NCI-H187 treated with DMSO at 0.1 percent for 48 hours (cell line): ENCODE results near the gene DTX3L.
"Not testable (repeated sequence)": the region's sequence is repeated elsewhere in the genome, so short reads cannot be mapped to it uniquely, and the experiment has no call there.

Experiments
- DNase-seq: peaks from one replicate; lab custom pipeline; 2025; lab: John Stamatoyannopoulos, UW

Gene DTX3L

DNA sequence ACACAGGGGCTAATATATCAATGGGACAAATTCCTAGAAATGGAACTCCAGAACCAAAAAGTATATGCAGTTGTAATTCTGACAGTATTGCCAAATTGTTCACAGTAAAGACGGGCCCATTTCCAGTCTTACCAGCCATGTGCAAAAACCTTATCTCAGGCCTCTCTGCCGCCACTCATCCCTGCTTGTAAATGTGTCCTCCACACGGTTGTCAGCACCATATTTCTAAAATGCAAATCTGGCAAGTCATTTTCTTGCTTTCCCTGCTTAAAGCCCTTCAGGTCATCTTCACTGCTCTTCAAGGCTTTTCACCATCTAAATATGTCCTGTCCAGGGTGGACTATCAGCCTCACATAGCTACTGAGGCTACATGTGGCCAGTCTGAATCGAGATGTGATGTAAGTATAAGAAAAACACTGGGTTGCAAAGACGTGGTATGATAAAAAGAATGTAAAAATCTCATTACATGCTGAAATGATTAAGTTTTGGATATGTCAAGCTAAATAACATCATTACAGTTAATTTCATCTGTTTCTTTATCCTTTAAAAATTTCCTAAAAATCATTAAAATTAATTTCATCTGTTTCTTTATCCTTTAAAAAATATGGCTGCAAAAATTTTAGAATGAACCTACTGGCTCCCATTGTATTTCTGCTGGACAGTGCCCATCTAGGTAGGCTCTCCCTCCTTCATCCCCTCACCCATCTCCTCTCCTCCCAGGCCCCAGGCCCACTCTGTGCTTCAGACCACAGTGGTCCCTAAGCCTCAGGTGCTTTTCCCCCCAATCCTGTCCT, 1.0 kb upstream of the DTX3L start:
- DNase-seq: no peak

DNA sequence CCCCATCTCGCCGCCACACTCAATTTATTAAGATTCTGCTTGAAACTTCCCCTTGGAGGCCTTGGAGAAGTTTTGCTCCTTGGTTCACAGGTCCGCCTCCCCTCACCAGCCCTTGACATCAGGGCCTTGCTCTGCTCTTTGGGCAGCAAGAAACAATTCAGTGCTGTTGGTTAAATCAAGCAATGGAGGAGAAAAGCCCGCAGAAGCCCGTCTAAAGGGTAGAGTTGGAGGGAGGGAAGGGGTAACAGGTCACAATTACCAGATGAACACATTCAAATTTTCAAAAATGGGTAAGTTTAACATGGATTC, 467 bp upstream of the DTX3L start:
- no peak for DNase-seq

DNA sequence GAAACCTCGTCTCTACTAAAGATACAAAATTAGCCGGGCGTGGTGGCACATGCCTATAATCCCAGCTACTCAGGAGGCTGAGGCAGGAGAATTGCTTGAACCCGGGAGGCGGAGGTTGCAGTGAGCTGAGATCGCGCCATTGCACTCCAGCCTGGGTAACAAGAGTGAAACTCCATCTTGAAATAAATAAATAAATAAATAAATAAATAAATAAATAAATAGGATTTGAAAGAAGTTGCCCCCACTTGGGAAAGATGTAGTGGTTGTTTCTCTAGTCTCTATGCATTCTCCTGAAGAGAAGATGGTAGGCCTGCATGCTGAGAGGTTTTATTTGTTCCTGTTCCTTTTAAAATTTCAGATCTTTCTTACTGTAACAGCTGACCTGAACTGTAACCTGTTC, 4.0 kb downstream of the DTX3L start:
- not testable (repeated sequence) for DNase-seq

DNA sequence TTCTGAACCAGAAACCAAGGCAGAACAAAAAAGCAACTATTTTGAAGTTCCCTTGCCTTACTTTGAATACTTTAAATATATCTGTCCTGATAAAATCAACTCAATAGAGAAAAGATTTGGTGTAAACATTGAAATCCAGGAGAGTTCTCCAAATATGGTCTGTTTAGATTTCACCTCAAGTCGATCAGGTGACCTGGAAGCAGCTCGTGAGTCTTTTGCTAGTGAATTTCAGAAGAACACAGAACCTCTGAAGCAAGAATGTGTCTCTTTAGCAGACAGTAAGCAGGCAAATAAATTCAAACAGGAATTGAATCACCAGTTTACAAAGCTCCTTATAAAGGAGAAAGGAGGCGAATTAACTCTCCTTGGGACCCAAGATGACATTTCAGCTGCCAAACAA, 4.6 kb downstream of the DTX3L start:
- DNase-seq: no peak

DNA sequence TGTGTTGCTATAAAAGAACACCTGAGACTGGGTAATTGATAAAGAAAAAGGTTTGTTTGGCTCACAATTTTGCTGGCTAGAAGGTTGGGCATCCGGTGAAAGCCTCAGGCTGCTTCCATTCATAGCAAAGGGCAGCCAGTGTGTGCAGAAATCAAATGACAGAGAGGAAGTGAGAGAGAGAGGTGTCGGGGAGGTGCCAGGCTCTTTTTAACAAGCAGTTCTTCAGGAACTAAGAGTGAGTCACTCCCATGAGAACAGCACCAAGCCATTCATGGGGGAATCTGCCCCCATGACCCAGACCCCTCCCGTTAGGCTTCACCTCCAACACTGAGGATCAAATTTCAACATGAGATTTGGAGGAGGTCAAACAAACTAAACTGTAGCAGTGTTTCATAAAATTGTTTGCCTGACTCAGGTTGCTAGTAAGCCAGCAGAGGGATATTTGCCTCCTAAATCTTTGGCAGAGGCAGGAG, 8.8 kb downstream of the DTX3L start:
- DNase-seq: no peak

DNA sequence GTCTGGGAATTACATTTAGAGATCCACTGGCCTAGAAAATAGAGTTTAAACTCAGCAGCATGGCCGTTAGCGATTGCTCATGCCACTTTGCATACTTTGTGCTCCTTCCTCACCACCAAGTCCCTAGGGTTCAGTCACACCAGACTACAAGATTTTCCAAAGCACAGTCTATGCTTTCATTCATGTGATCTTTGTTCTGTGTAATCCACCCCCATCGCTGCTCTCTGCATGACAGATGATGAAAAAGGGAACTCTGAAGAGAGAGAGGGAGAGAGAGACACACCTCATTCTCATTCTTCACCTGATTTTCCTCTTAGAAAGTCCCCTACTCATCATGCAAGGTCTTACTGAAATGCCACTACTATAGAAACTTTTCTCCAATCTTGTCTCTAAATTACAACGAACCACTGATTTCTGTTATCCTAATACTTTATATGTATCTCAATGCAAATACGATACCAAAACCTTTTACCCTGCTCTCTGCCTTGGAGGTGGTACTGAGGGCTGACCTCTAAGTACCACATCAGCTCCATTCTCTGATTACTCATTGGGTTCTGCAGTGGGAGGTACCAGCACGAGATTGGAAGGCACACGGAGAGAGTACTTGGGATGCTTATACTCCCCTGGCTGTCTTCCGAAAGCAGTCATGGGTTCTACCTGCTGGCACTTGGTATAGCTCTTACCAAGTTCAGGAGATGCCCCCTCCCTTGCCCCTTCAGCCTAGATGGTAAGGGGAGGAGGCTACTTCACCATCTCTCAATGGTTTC, 12.2 kb downstream of the DTX3L start:
- no peak for DNase-seq

DNA sequence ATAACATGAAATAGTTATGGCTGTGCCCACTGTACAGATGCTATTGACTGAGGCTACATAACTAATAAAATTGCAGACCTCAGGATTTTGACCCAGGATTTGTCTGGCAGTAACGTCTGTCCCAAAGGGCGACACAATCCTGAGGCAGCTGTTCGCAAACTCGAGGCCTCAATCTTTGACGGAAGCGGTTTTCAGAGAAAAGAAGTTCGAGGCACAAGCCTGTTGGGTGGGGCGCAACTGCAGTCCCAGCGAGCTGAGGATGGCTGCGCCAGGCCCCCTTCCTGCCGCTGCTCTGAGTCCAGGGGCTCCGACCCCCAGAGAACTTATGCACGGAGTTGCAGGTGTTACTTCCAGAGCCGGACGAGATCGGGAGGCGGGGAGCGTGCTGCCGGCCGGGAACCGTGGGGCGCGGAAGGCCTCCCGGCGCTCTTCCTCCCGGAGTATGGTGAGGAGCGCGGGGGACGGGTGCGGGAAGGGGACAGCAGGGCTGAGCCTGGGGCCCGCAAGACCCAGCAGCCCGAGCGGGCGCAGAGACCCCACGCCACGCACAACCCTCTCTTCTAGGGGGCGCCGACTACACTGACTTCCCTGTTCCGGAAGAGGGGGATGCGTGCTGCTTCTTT, 13.4 kb downstream of the DTX3L start, which contains the start of gene PARP15:
TSS of gene PARP15 (plus strand) at position 242 of the 623 bp plus-strand sequence. CDS start at position 260, 18 bp downstream.
- no peak for DNase-seq

DNA sequence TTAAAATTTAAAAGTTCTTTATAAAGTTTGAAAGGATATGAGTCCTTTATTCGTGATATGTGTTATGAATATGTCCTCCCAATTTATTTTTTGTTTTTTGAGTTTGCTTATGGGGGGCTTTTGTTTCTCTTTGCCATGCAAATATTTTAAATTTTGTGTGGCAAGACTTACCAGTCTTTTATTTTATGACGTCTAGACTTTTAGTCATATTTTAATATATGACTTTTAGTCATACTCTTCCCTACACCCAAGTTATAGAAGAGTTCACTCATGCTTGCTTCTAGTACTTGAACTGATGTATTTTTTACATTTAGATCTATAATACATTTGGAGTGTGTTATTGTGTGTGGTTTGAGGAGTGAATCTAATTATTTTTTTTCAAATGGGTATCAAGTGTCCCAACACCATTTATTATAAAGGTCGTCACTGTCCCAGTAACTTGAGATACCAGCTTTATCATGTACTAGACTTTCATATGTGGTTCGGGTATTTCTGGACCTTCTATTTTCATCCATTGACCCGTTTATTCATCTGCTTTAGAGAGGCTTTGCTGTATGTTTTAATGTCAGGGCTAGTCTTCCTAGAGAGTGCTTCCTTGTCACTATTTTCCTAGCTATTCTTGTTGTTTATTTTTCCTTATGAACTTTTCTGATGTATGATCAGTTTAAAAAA, 14.1 kb downstream of the DTX3L start:
- DNase-seq: no peak

DNA sequence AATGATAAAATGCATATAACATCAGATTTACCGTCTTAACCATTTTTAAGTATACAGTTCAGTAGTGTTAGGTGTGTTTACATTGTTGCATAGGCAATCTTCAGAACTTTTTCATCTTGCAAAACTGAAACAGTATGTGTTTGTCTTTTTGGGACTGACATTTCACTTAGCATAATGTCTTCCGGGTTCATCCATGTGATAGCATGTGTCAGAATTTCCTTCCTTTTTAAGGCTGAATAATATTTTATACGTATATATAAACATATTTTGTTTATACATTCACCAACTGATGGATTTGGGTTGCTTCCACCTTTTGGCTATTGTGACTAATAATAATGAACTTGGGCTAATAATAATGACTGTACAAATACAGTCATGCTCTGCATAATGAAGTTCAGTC, 16.3 kb downstream of the DTX3L start:
- no peak for DNase-seq

DNA sequence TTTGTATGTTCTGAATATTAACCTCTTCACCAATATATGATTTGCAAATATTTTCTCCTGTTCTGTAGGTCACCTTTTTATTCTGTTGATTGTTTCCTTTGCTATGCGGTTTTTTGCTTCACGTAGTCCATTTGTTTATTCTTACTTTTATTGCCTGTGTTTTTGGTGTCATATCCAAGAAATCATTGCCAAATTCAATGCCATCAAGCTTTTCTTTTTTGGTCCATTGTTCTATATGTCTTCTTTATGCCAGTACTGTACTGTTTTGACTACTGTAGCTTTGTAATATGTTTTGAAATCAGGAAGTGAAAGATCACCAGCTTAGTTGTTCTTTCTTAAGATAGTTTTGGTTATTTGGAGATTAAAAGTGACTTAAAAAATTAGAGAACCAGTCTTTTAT, 17.5 kb downstream of the DTX3L start:
- no peak for DNase-seq

DNA sequence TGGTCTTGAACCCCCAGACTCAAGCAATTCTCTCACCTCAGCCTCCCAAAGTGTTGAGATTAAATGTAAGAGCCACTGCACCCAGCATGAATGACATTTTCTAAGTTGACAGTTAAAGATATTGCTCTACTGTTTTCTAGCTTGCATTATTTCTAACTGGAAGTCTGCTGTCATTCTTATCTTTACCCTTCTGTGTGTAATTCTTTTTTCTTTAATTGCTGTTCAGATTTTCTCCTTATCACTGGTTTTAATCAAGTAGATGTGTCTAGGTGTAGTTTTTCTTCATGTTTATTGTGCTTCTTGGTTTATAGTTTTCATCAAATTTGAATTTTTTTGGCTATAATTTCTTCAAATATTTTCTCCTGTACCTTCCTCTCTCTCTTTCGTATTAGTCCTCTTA, 18.3 kb downstream of the DTX3L start:
- no peak for DNase-seq

DNA sequence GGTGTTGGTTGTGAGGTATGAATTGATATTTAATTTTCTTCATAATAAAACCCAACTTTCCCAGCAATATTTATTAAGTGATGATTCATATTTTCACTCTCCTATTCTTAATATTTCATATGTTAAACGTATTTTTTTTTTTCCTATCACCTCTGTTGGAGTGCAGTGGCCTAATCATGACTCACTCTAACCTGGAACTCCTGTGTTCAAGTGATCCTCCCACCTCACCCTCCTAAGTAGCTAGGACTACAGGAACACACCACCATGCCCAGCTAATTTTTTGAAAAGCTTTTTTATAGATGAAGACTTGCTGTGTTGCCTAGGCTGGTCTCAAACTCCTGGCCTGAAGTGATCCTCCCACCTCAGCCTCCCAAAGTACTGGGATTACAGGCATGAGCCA, 22.0 kb downstream of the DTX3L start:
- no peak for DNase-seq

DNA sequence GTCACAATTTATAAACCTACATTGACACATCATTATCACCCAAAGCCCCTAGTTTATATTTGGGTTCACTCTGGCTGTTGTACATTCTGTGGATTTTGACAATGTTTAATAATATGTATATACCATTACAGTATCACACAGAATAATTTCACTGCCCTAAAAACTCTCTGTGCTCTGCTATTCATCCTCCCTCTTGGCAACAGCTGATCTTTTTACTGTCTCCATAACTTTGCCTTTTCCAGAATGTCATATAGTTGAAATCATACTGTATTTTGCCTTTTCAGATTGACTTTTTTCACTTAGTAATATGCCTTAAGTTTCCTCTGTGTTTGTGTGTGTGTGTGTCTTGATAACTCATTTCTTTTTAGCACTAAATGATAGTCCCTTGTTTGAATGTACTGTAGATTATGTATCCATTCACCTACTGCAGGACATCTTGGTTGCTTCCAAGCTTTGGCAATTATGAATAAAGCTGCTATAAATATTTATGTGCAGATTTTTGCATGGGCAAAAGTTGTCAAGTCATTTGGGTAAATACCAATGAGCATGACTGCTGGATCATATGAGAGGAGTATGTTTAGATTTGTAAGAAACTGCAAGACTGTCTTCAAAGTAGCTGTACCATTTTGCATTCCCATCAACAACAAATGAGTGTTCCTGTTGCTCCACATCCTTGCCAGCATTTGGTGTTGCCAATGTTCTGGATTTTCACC, 22.8 kb downstream of the DTX3L start:
- DNase-seq: no peak

DNA sequence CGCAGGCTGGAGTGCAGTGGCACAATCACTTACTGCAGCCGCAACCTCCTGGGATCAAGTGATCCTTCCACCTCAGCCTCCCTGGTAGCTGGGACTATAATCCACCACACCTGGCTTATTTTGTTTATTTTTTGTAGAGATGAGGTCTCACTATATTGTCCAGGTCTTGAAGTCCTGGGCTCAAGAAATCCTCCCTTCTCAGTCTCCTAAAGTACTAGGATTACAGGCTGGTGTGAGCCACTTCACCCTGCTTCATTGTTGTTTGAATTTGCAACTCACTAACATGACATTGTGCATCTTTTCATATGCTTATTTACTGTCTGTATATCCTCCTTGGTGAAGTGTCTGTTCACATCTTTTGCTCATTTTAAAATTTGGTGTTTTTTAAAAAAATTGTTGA, 23.4 kb downstream of the DTX3L start:
- DNase-seq: no peak

DNA sequence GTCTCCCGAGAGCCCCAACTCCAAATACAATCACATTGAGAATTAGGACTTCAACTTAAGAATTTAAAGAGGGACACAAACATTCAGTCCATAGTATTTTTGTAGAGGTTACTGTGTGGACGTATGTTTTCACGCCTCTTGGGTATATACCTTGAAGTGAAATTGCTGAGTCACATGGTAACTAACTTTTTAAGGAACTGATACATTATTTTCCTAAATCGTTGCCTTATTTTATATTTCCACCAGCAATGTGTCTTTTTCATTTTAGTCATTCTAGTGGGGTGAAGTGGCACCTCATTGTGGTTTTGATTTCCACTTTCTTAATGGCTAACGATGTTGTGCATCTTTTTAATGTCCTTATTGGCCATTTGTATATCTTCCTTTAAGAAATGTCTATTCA, 25.2 kb downstream of the DTX3L start:
- DNase-seq: no peak

DNA sequence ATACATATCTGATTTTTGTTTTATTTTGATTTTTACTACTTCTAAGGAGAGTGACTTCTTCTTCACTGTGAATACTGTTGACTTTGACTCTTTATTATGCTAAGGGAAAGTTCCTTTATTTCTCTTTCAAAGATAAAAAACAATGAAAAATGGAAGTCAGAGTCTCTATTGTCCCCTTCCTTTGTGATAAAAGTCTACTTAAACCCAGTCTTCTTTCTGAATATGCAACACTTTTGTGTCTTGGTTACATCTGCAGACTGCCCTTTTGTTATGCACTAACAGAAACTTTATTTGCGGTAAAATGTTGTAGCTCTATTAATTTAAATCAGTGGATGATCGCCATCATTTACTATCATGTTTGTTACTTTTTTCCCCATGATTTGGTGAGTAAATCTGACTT, 26.5 kb downstream of the DTX3L start:
- no peak for DNase-seq

DNA sequence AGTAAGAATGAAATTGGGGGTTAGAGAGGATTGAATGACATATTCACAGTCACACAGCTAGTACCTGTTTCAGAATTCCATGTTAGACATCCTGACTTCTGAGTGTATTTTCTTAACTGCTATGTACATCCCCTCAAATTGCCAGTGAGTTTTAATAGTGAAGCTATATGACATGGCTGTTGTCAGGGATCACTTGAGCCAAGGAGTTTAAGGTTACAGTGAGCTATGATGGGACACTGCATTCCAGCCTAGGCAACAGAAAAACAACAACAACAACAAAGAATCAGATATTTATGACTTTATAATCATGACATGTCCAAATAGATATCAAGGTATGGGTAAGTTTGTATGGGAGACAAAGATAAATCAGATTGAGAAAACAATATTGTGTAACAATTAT, 29.9 kb downstream of the DTX3L start:
- no peak for DNase-seq

DNA sequence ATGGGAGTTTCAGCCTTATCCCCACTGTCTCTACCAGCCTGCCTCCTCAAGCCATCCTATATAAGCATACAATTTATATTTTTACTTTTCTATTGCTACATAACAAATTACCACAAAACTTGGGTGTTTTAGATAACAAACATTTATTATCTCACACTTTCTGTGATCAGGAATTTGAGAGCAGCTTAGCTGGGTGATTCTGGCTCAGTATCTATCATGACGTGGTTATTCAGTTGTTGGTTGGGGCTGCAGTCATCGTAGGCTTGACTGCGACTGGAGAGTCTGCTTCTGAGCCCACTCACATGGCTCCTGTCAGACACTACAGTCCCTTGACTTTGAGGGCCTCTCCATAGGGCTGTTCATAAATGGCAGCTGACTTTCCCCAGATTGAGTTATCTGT, 34.0 kb downstream of the DTX3L start:
- no peak for DNase-seq

DNA sequence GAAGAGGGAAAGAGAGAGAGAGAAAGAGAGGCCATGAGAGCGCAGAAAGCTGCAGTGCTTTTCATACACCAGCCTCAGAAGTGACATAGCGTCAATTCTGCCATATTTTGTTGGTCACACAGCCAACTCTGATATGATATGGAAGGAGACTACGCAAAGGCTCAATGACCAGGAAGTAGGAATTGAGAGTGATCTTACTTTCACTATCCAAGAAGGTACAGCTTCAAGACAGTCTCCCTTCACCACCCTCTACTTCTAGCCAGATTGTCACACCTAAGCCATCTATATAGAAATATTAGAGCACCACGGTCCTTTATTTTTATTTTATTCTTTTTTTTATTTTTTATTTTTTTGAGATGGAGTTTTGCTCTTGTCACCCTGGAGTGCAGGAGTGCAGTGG, 34.4 kb downstream of the DTX3L start:
- no peak for DNase-seq

DNA sequence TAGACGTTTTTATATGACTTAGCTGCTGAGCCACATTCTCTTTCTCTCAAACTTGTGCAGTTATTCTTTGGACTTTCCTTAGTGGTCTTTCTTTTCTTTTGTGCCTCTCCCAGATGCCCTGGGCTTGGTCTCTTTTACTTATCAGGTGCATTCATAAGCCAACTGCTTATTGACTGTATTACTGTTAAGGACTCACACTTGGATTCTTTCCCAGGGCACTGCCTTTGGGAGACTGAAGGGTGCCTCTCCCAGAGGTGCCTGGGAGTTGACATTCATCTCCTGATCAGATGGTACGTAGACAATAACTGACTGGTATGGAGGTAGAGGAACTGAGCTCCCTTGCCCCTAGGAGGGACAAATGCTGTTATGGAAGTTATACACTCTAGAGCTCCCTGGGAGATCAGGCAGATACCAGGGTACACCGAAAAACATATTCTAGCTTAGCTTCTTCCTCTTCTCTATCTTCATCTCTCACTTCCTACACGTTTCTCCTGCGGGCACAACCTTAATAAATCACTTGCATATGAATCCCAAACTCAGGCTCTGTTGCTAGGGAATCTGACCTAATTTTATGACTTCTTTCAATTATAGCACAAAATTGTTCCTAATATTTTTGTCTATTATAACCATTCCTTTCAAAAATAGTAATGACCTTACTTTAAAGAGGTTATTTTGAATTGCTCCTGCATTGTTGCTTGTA, 38.0 kb downstream of the DTX3L start:
- DNase-seq: no peak

DNA sequence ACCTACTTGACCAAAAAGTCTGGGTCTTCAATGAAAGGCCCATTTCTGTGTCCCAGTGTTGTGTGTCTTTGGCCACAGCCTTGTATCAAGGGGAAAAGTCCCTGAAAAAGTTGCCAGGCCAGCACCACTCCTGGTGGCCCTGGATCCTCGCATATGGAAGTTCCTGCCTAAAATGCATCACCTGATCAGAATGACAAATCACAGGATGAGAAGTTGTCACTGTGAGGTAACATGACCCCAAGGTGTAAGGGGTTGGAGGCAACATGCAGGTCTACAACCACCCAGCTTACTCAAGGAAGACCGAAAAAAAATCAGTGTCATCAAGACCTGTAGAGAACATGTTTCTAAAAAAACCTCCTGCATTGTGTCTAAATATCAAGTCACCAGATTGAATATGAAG, 38.9 kb downstream of the DTX3L start:
- DNase-seq: no peak
